Measurements from ENCODE around the gene CFAP52. TPM values are rescaled to one million over a fixed set of nuclear protein-coding genes. Genes with fewer than 3 reads are reported as not detected.

Gene CFAP52
- polyA plus RNA-seq, 2 of the 4 experiments (the other 2 are of a cell fraction) = 0.23 TPM; not detected in 1

- Histone ChIP-seq H3K4me3 (no peak overlapping the region), H3K27ac (no peak overlapping the region), H3K4me2 (no peak overlapping the region), H3K4me1 (no peaks in the 10 kb centered on the region), H3K9me3 (no peaks in the 10 kb centered on the region)
- TF ChIP-seq PBX3 (IDR thresholded peaks at IDR 0.05) = no peak
- TF ChIP-seq CTCF (IDR thresholded peaks at IDR 0.05) = no peak
- TF ChIP-seq KDM5A (IDR thresholded peaks at IDR 0.05) = no peak
- TF ChIP-seq SREBF2 (IDR thresholded peaks at IDR 0.05) = no peak
- no peak for TF ChIP-seq FOSL2 (IDR thresholded peaks at IDR 0.05)
- no peak for TF ChIP-seq FOSL2 (CRISPR knock-in tag; IDR thresholded peaks at IDR 0.05)
- TF ChIP-seq BCL3 (IDR thresholded peaks at IDR 0.05) = no peak
- TF ChIP-seq CBX2 (IDR thresholded peaks at IDR 0.05; ENCODE audit: borderline replicate concordance, low read depth) = no peak
- no peak for TF ChIP-seq FOXS1 (CRISPR knock-in tag; IDR thresholded peaks at IDR 0.05)
- no peak for TF ChIP-seq MAX (IDR thresholded peaks at IDR 0.05)
- TF ChIP-seq HEYL (CRISPR knock-in tag; IDR thresholded peaks at IDR 0.05) = no peak
- no peak for TF ChIP-seq HOXB5 (CRISPR knock-in tag; IDR thresholded peaks at IDR 0.05)
- no peak for ATAC-seq
- ChIA-PET POLR2A (no interaction called here), CTCF (interaction anchor here (0.6 to 2.5 kb wide), 7 partner anchors 9 to 1117 kb away, joined by 3 to 18 read pairs (median 3); no protein-coding TSS in a partner anchor)
- 90% methylated on average over 4 of the region's 4 CpGs for WGBS (ENCODE audit: missing lambda C conversion rate)
- no peak for FAIRE-seq
- DNase-seq (ENCODE audit: low read depth in 1 of 2, low spot score in 1 of 2) = no peak
Measured at GRCh38 chr17:9541718-9542117, 34.7 kb upstream of the CFAP52 start.

GRCh38 chr17:9544221-9544620 is 32.2 kb upstream of the CFAP52 start:
- DNase-seq (ENCODE audit: low read depth in 1 of 2, low spot score in 1 of 2) = no peak
- no peak for ATAC-seq
- Histone ChIP-seq H3K4me2 (no peak overlapping the region), H3K4me3 (no peak overlapping the region), H3K4me1 (no peaks in the 10 kb centered on the region), H3K9me3 (no peaks in the 10 kb centered on the region), H3K27ac (no peak overlapping the region)
- ChIA-PET POLR2A (no interaction called here), CTCF (interaction anchor here (0.6 to 1.8 kb wide), 3 partner anchors 11 to 874 kb away, joined by 3 to 4 read pairs (median 3); partner anchors contain the start of gene CFAP52)
- TF ChIP-seq RFX5 (IDR thresholded peaks at IDR 0.05) (no peak), HES2 (IDR thresholded peaks at IDR 0.05) (no peak), HEYL (CRISPR knock-in tag; IDR thresholded peaks at IDR 0.05) (no peak), RARB (CRISPR knock-in tag; IDR thresholded peaks at IDR 0.05) (no peak), HDAC2 (IDR thresholded peaks at IDR 0.05) (no peak), EHMT2 (IDR thresholded peaks at IDR 0.05; ENCODE audit: low read depth) (no peak), TP53 (CRISPR knock-in tag; IDR thresholded peaks at IDR 0.05) (no peak), CBX8 (IDR thresholded peaks at IDR 0.05) (no peak), CHD4 (IDR thresholded peaks at IDR 0.05; ENCODE audit: borderline replicate concordance) (no peak)
- FAIRE-seq = no peak
- WGBS (ENCODE audit: missing lambda C conversion rate) = 89% methylated on average over 7 of the region's 7 CpGs

GRCh38 chr17:9549215-9549614 is 27.2 kb upstream of the CFAP52 start:
- CTCF ChIA-PET = interaction anchor here (0.6 to 1.1 kb wide), 4 partner anchors 260 to 660 kb away, joined by 3 read pairs; no protein-coding TSS in a partner anchor
- FAIRE-seq = no peak
- H3K4me2 ChIP-seq = no peak overlapping the region
- no peak for ATAC-seq
- no peak for DNase-seq (ENCODE audit: low read depth in 1 of 2, low spot score in 1 of 2)
- H3K4me3 ChIP-seq = no peak overlapping the region
- H3K27ac ChIP-seq = no peak overlapping the region
- no peaks in the 10 kb centered on the region for H3K4me1 ChIP-seq
- POLR2A ChIA-PET = no interaction called here
- no peaks in the 10 kb centered on the region for H3K9me3 ChIP-seq
- WGBS (ENCODE audit: missing lambda C conversion rate) = 89% methylated on average over 2 of the region's 2 CpGs
- no peak for TF ChIP-seq USF2 (IDR thresholded peaks at IDR 0.05)
- TF ChIP-seq ZNF302 (CRISPR knock-in tag; IDR thresholded peaks at IDR 0.05) = no peak
- TF ChIP-seq ESRRA (IDR thresholded peaks at IDR 0.05; ENCODE audit: borderline replicate concordance, low read length) = no peak
- TF ChIP-seq CBX8 (IDR thresholded peaks at IDR 0.05) = no peak
- TF ChIP-seq HEYL (CRISPR knock-in tag; IDR thresholded peaks at IDR 0.05) = no peak
- TF ChIP-seq JUNB (IDR thresholded peaks at IDR 0.05) = no peak
- TF ChIP-seq FOXS1 (CRISPR knock-in tag; IDR thresholded peaks at IDR 0.05) = no peak
- no peak for TF ChIP-seq KDM5A (IDR thresholded peaks at IDR 0.05)
- no peak for TF ChIP-seq CHD2 (IDR thresholded peaks at IDR 0.05; ENCODE audit: low read length, partially characterized antibody)
- TF ChIP-seq FOSB (CRISPR knock-in tag; IDR thresholded peaks at IDR 0.05) = no peak
- no peak for TF ChIP-seq SMC3 (IDR thresholded peaks at IDR 0.05)
- no peak for TF ChIP-seq RAD21 (conservative IDR thresholded peaks at IDR 0.05 in 1 of 2, IDR thresholded peaks at IDR 0.05 in 1 of 2)
- TF ChIP-seq POLR2AphosphoS2 (conservative IDR thresholded peaks at IDR 0.05; ENCODE audit: low read length) = no peak
- no peak for TF ChIP-seq HOXB13 (CRISPR knock-in tag; IDR thresholded peaks at IDR 0.05; ENCODE audit: low read depth)
- TF ChIP-seq MYC (IDR thresholded peaks at IDR 0.05; ENCODE audit: borderline replicate concordance, low read length) = no peak
- TF ChIP-seq EHMT2 (IDR thresholded peaks at IDR 0.05; ENCODE audit: low read depth) = no peak

Data from A549 (cell line).